Measurements from ENCODE around the gene ANXA2R. TPM values are rescaled to one million over a fixed set of nuclear protein-coding genes. Genes with fewer than 3 reads are reported as not detected.

The ANXA2R gene
- total and polyA plus RNA-seq, 2 of the 13 experiments (the other 11 are each of a cell fraction or from before 2014, with no cell fraction given) = 0.95 to 1.3 TPM

GRCh38 chr5:43039471-43040286 is 440 bp downstream of the ANXA2R start (continued):
- TF ChIP-seq SMYD3 (CRISPR knock-in tag; IDR thresholded peaks at IDR 0.05) = peak; percentile 65; the same call in 1 of the 2 replicates
- 0 out of 2 replicates have a peak, but pooled peaks have one; percentile 26 for TF ChIP-seq CEBPG (CRISPR knock-in tag; IDR thresholded peaks at IDR 0.05)
- TF ChIP-seq NPAS2 (CRISPR knock-in tag; IDR thresholded peaks at IDR 0.05; ENCODE audit: borderline replicate concordance) = no peak
- TF ChIP-seq, protein P1, sequence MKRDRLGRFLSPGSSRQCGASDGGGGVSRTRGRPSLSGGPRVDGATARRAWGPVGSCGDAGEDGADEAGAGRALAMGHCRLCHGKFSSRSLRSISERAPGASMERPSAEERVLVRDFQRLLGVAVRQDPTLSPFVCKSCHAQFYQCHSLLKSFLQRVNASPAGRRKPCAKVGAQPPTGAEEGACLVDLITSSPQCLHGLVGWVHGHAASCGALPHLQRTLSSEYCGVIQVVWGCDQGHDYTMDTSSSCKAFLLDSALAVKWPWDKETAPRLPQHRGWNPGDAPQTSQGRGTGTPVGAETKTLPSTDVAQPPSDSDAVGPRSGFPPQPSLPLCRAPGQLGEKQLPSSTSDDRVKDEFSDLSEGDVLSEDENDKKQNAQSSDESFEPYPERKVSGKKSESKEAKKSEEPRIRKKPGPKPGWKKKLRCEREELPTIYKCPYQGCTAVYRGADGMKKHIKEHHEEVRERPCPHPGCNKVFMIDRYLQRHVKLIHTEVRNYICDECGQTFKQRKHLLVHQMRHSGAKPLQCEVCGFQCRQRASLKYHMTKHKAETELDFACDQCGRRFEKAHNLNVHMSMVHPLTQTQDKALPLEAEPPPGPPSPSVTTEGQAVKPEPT (CRISPR knock-in tag; IDR thresholded peaks at IDR 0.05; ENCODE audit: low read depth) = no peak
- no peak for TF ChIP-seq ZNF562 (CRISPR knock-in tag; IDR thresholded peaks at IDR 0.05; ENCODE audit: borderline replicate concordance)
- 0 out of 2 replicates have a peak, but pooled peaks have one; percentile 38 for TF ChIP-seq ZNF770 (CRISPR knock-in tag; IDR thresholded peaks at IDR 0.05)
- TF ChIP-seq IRF1 (CRISPR knock-in tag; IDR thresholded peaks at IDR 0.05; ENCODE audit: low read depth) = no peak
- TF ChIP-seq TP53 (CRISPR knock-in tag; conservative IDR thresholded peaks at IDR 0.05) = no peak
- TF ChIP-seq ZNF713 (CRISPR knock-in tag; IDR thresholded peaks at IDR 0.05) = no peak
- TF ChIP-seq EZH2 (conservative IDR thresholded peaks at IDR 0.05; ENCODE audit: low read depth, low read length) = no peak
- TF ChIP-seq, protein P2, sequence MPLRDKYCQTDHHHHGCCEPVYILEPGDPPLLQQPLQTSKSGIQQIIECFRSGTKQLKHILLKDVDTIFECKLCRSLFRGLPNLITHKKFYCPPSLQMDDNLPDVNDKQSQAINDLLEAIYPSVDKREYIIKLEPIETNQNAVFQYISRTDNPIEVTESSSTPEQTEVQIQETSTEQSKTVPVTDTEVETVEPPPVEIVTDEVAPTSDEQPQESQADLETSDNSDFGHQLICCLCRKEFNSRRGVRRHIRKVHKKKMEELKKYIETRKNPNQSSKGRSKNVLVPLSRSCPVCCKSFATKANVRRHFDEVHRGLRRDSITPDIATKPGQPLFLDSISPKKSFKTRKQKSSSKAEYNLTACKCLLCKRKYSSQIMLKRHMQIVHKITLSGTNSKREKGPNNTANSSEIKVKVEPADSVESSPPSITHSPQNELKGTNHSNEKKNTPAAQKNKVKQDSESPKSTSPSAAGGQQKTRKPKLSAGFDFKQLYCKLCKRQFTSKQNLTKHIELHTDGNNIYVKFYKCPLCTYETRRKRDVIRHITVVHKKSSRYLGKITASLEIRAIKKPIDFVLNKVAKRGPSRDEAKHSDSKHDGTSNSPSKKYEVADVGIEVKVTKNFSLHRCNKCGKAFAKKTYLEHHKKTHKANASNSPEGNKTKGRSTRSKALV (CRISPR knock-in tag; IDR thresholded peaks at IDR 0.05) = no peak; the same call in 1 of the 2 replicates
- TF ChIP-seq, protein P3, sequence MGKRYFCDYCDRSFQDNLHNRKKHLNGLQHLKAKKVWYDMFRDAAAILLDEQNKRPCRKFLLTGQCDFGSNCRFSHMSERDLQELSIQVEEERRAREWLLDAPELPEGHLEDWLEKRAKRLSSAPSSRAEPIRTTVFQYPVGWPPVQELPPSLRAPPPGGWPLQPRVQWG (CRISPR knock-in tag; IDR thresholded peaks at IDR 0.05; ENCODE audit: borderline replicate concordance, low read depth) = no peak
- no peak for TF ChIP-seq CREB1 (IDR thresholded peaks at IDR 0.05)
- TF ChIP-seq CREB1 (CRISPR knock-in tag; IDR thresholded peaks at IDR 0.05) = no peak
- TF ChIP-seq NFKBIZ (CRISPR knock-in tag; IDR thresholded peaks at IDR 0.05) = no peak
- TF ChIP-seq, protein P4, sequence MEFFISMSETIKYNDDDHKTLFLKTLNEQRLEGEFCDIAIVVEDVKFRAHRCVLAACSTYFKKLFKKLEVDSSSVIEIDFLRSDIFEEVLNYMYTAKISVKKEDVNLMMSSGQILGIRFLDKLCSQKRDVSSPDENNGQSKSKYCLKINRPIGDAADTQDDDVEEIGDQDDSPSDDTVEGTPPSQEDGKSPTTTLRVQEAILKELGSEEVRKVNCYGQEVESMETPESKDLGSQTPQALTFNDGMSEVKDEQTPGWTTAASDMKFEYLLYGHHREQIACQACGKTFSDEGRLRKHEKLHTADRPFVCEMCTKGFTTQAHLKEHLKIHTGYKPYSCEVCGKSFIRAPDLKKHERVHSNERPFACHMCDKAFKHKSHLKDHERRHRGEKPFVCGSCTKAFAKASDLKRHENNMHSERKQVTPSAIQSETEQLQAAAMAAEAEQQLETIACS (CRISPR knock-in tag; IDR thresholded peaks at IDR 0.05) = no peak
- no peak; the same call in none of the 2 replicates for TF ChIP-seq ZNF777 (CRISPR knock-in tag; IDR thresholded peaks at IDR 0.05)
- TF ChIP-seq PHF8 (CRISPR knock-in tag; IDR thresholded peaks at IDR 0.05) = peak; percentile 46
- no peak for TF ChIP-seq PBX2 (CRISPR knock-in tag; IDR thresholded peaks at IDR 0.05)
